ENCODE data around the gene SSBP2.
"Not testable (repeated sequence)": the region's sequence is repeated elsewhere in the genome, so short reads cannot be mapped to it uniquely, and the experiment has no call there.

SSBP2 gene

GRCh38 chr5:81626524-81626923 lies 124.4 kb downstream of the SSBP2 start:
- no peak for FAIRE-seq
- no peak for DNase-seq (ENCODE audit: insufficient read length)
- TF ChIP-seq TAF1 (IDR thresholded peaks at IDR 0.05; ENCODE audit: borderline replicate concordance, low read depth, low read length): no peak

GRCh38 chr5:81609810-81610375 lies 141.0 kb downstream of the SSBP2 start:
- TF ChIP-seq POLR2AphosphoS5 (IDR thresholded peaks at IDR 0.05; ENCODE audit: low read depth, low read length): no peak
- no peak for DNase-seq (ENCODE audit: insufficient read length)
- no peak for FAIRE-seq

GRCh38 chr5:81608976-81609375 lies 141.9 kb downstream of the SSBP2 start:
- FAIRE-seq: no peak
- DNase-seq (ENCODE audit: insufficient read length): no peak
- no peak for TF ChIP-seq POLR2A (IDR thresholded peaks at IDR 0.05; ENCODE audit: low read depth, low read length)
- TF ChIP-seq POLR2AphosphoS5 (IDR thresholded peaks at IDR 0.05; ENCODE audit: low read depth, low read length): no peak
- TF ChIP-seq TAF1 (IDR thresholded peaks at IDR 0.05; ENCODE audit: borderline replicate concordance, low read depth, low read length): no peak

GRCh38 chr5:81607693-81608092 lies 143.2 kb downstream of the SSBP2 start:
- FAIRE-seq: peak; percentile 61
- no peak for TF ChIP-seq TAF1 (IDR thresholded peaks at IDR 0.05; ENCODE audit: borderline replicate concordance, low read depth, low read length)
- TF ChIP-seq POLR2AphosphoS5 (IDR thresholded peaks at IDR 0.05; ENCODE audit: low read depth, low read length): no peak
- no peak for TF ChIP-seq POLR2A (IDR thresholded peaks at IDR 0.05; ENCODE audit: low read depth, low read length)
- DNase-seq (ENCODE audit: insufficient read length): no peak

- peak; percentile 40 for FAIRE-seq
These were observed 144.7 kb downstream of the SSBP2 start for GRCh38 chr5:81606150-81606549.

GRCh38 chr5:81605299-81605698 lies 145.6 kb downstream of the SSBP2 start:
- no peak for TF ChIP-seq POLR2A (IDR thresholded peaks at IDR 0.05; ENCODE audit: low read depth, low read length)
- TF ChIP-seq TAF1 (IDR thresholded peaks at IDR 0.05; ENCODE audit: borderline replicate concordance, low read depth, low read length): no peak
- no peak for TF ChIP-seq POLR2AphosphoS5 (IDR thresholded peaks at IDR 0.05; ENCODE audit: low read depth, low read length)
- DNase-seq (ENCODE audit: insufficient read length) (no peak), FAIRE-seq (no peak)

More at GRCh38 chr5:81606150-81606549, 144.7 kb downstream of the SSBP2 start:
- TF ChIP-seq POLR2A (IDR thresholded peaks at IDR 0.05; ENCODE audit: low read depth, low read length): no peak
- TF ChIP-seq TAF1 (IDR thresholded peaks at IDR 0.05; ENCODE audit: borderline replicate concordance, low read depth, low read length): no peak
- TF ChIP-seq POLR2AphosphoS5 (IDR thresholded peaks at IDR 0.05; ENCODE audit: low read depth, low read length): no peak
- no peak for DNase-seq (ENCODE audit: insufficient read length)

- no peak for DNase-seq (ENCODE audit: insufficient read length)
- no peak for FAIRE-seq
- TF ChIP-seq TAF1 (IDR thresholded peaks at IDR 0.05; ENCODE audit: borderline replicate concordance, low read depth, low read length) (no peak), POLR2A (IDR thresholded peaks at IDR 0.05; ENCODE audit: low read depth, low read length) (no peak), POLR2AphosphoS5 (IDR thresholded peaks at IDR 0.05; ENCODE audit: low read depth, low read length) (no peak)
These were observed 146.7 kb downstream of the SSBP2 start for GRCh38 chr5:81604193-81604592.

GRCh38 chr5:81601919-81602318 lies 149.0 kb downstream of the SSBP2 start:
- FAIRE-seq: no peak
- no peak for DNase-seq (ENCODE audit: insufficient read length)
- TF ChIP-seq POLR2AphosphoS5 (IDR thresholded peaks at IDR 0.05; ENCODE audit: low read depth, low read length) (no peak), POLR2A (IDR thresholded peaks at IDR 0.05; ENCODE audit: low read depth, low read length) (no peak), TAF1 (IDR thresholded peaks at IDR 0.05; ENCODE audit: borderline replicate concordance, low read depth, low read length) (no peak)

- FAIRE-seq; DNase-seq (ENCODE audit: insufficient read length): not testable (repeated sequence)
These were observed 158.8 kb downstream of the SSBP2 start for GRCh38 chr5:81592085-81592484.

GRCh38 chr5:81590498-81591384 lies 160.2 kb downstream of the SSBP2 start:
- no peak for DNase-seq (ENCODE audit: insufficient read length)
- FAIRE-seq: no peak
- TF ChIP-seq POLR2AphosphoS5 (IDR thresholded peaks at IDR 0.05; ENCODE audit: low read depth, low read length) (no peak), POLR2A (IDR thresholded peaks at IDR 0.05; ENCODE audit: low read depth, low read length) (no peak), TAF1 (IDR thresholded peaks at IDR 0.05; ENCODE audit: borderline replicate concordance, low read depth, low read length) (no peak)

GRCh38 chr5:81579262-81579924 lies 171.5 kb downstream of the SSBP2 start:
- TF ChIP-seq POLR2A (IDR thresholded peaks at IDR 0.05; ENCODE audit: low read depth, low read length) (no peak), POLR2AphosphoS5 (IDR thresholded peaks at IDR 0.05; ENCODE audit: low read depth, low read length) (no peak), TAF1 (IDR thresholded peaks at IDR 0.05; ENCODE audit: borderline replicate concordance, low read depth, low read length) (no peak)
- DNase-seq (ENCODE audit: insufficient read length) (no peak), FAIRE-seq (peak; percentile 51)

GRCh38 chr5:81577091-81577490 lies 173.8 kb downstream of the SSBP2 start:
- no peak for TF ChIP-seq POLR2A (IDR thresholded peaks at IDR 0.05; ENCODE audit: low read depth, low read length)
- TF ChIP-seq TAF1 (IDR thresholded peaks at IDR 0.05; ENCODE audit: borderline replicate concordance, low read depth, low read length): no peak
- TF ChIP-seq POLR2AphosphoS5 (IDR thresholded peaks at IDR 0.05; ENCODE audit: low read depth, low read length): no peak
- no peak for FAIRE-seq
- DNase-seq (ENCODE audit: insufficient read length): no peak

All from GM12892 (cell line).